ENCODE results near the gene NOTUM.
"Not testable (repeated sequence)": the region's sequence is repeated elsewhere in the genome, so short reads cannot be mapped to it uniquely, and the experiment has no call there.

Gene NOTUM

GRCh38 chr17:81996232-81996756 is 35.3 kb upstream of the NOTUM start:
- DNase-seq = no peak

- no peak for DNase-seq
Measured at GRCh38 chr17:81995463-81996231, 34.7 kb upstream of the NOTUM start.

GRCh38 chr17:81994593-81995462 is 33.8 kb upstream of the NOTUM start:
- DNase-seq = no peak

GRCh38 chr17:81993729-81994592 is 33.0 kb upstream of the NOTUM start:
- no peak for DNase-seq

GRCh38 chr17:81992306-81993102 is 31.5 kb upstream of the NOTUM start:
- no peak for DNase-seq

- DNase-seq = no peak
Measured at GRCh38 chr17:81991684-81992305, 30.8 kb upstream of the NOTUM start.

GRCh38 chr17:81990836-81991683 is 30.1 kb upstream of the NOTUM start:
- no peak for DNase-seq

GRCh38 chr17:81987161-81987770 is 26.3 kb upstream of the NOTUM start:
- DNase-seq = no peak

- DNase-seq = no peak
Measured at GRCh38 chr17:81986606-81987005, 25.6 kb upstream of the NOTUM start.

- no peak for DNase-seq
Measured at GRCh38 chr17:81984773-81985410, 23.9 kb upstream of the NOTUM start.

- no peak for DNase-seq
Measured at GRCh38 chr17:81983639-81984373, 22.8 kb upstream of the NOTUM start.

- no peak for DNase-seq
Measured at GRCh38 chr17:81983011-81983638, 22.1 kb upstream of the NOTUM start.

- not testable (repeated sequence) for DNase-seq
Measured at GRCh38 chr17:81981511-81981910, 20.5 kb upstream of the NOTUM start.

GRCh38 chr17:81980707-81981343 is 19.8 kb upstream of the NOTUM start:
- DNase-seq = no peak

GRCh38 chr17:81980122-81980521 is 19.1 kb upstream of the NOTUM start:
- DNase-seq = no peak

GRCh38 chr17:81978524-81979298 is 17.7 kb upstream of the NOTUM start:
- no peak for DNase-seq

Data from NCI-H2227 treated with DMSO at 0.1 percent for 48 hours (cell line).